WTC11 (cell line): ENCODE measurements around the gene SRRM2. TPM values are rescaled to one million over a fixed set of nuclear protein-coding genes. Genes with fewer than 3 reads are reported as not detected.

ENCODE experiments used
- ATAC-seq: fragments of 200-7000 bp; cut with Tn5 transposase; 2 replicates; pipeline ENCODE4 v1.10.0; 2021; ENCODE audit warnings: mild to moderate bottlenecking, moderate library complexity
- CTCF ChIA-PET: fragments of 300-600 bp; sonication (Branson Sonifier 250); formaldehyde crosslinking; loops from one replicate; lab custom pipeline; 2021; ENCODE audit warnings: antibody characterized with exemption; lab: Charles Lee
- POLR2A ChIA-PET: fragments of 350-600 bp; sonication (Branson Sonifier 250); formaldehyde crosslinking; loops from one replicate; lab custom pipeline; 2021; ENCODE audit warnings: antibody characterized with exemption; lab: Charles Lee
- DNase-seq: peaks from one replicate; pipeline ENCODE4 v3.0.0; 2021; ENCODE audit warnings: low spot score
- H3K27ac Mint-ChIP-seq: 2 replicates; pipeline ENCODE4 v1.8.0; 2021; ENCODE audit warnings: mixed read lengths
- H3K27me3 Mint-ChIP-seq: 2 replicates; pipeline ENCODE4 v1.8.0; 2021; ENCODE audit warnings: low read depth, mild to moderate bottlenecking, moderate library complexity, mixed read lengths
- H3K36me3 Mint-ChIP-seq: 2 replicates; pipeline ENCODE4 v1.8.0; 2021; ENCODE audit warnings: mixed read lengths
- H3K4me1 Mint-ChIP-seq: 2 replicates; pipeline ENCODE4 v1.8.0; 2022; ENCODE audit warnings: mixed read lengths
- H3K4me3 Mint-ChIP-seq: 2 replicates; pipeline ENCODE4 v1.8.0; 2021; ENCODE audit warnings: mild to moderate bottlenecking, moderate library complexity, mixed read lengths
- H3K9me3 Mint-ChIP-seq: 2 replicates; pipeline ENCODE4 v1.8.0; 2021; ENCODE audit warnings: mixed read lengths
- CBFB ChIP-seq: sonication (generic); formaldehyde crosslinking; IDR thresholded peaks from 2 replicates; pipeline ENCODE4 v1.8.1; 2022; ENCODE audit warnings: mild to moderate bottlenecking, low read depth, missing genetic modification reagents
- ETV6 ChIP-seq: sonication (generic); formaldehyde crosslinking; IDR thresholded peaks from 2 replicates; pipeline ENCODE4 v1.8.1; 2022; ENCODE audit warnings: mild to moderate bottlenecking, missing genetic modification reagents
- FOXK1 ChIP-seq: sonication (generic); formaldehyde crosslinking; IDR thresholded peaks from 2 replicates; pipeline ENCODE4 v1.8.0; 2022; ENCODE audit warnings: mild to moderate bottlenecking, moderate library complexity, missing genetic modification reagents
- FOXP1 ChIP-seq: sonication (generic); formaldehyde crosslinking; IDR thresholded peaks from 2 replicates; pipeline ENCODE4 v1.8.0; 2022; ENCODE audit warnings: missing genetic modification reagents, mild to moderate bottlenecking, moderate library complexity, borderline replicate concordance
- HMGA2 ChIP-seq: fragments of 250-450 bp; sonication (Bioruptor Pico); IDR thresholded peaks from 2 replicates; pipeline ENCODE4 v1.4.0; 2021; ENCODE audit warnings: mild to moderate bottlenecking, moderate library complexity
- JAZF1 ChIP-seq: fragments of 250-450 bp; sonication (Bioruptor Pico); IDR thresholded peaks from 2 replicates; pipeline ENCODE4 v1.9.0; 2021; ENCODE audit warnings: moderate library complexity, mild to moderate bottlenecking, inconsistent platforms
- KAT7 ChIP-seq: sonication (generic); formaldehyde crosslinking; IDR thresholded peaks from 2 replicates; pipeline ENCODE4 v1.8.1; 2023; ENCODE audit warnings: missing genetic modification reagents, mild to moderate bottlenecking, borderline replicate concordance
- NR3C1 ChIP-seq: sonication (generic); formaldehyde crosslinking; conservative IDR thresholded peaks from 2 replicates; pipeline ENCODE4 v1.8.1; 2023; ENCODE audit warnings: low read depth, mild to moderate bottlenecking, missing genetic modification reagents
- TEAD1 ChIP-seq: sonication (generic); formaldehyde crosslinking; IDR thresholded peaks from 2 replicates; pipeline ENCODE4 v1.8.0; 2022; ENCODE audit warnings: mild to moderate bottlenecking, missing genetic modification reagents
- ZNF317 ChIP-seq: sonication (generic); formaldehyde crosslinking; IDR thresholded peaks from 2 replicates; pipeline ENCODE4 v1.8.1; 2023; ENCODE audit warnings: low read depth, mild to moderate bottlenecking, moderate library complexity, missing genetic modification reagents, borderline replicate concordance
- ZNF423 ChIP-seq: fragments of 250-450 bp; sonication (Bioruptor Pico); IDR thresholded peaks from 2 replicates; pipeline ENCODE4 v2.1.2; 2022; ENCODE audit warnings: mild to moderate bottlenecking, moderate library complexity
- total RNA-seq: library from RNA; stranded (reverse); gene quantifications from 3 replicates; pipeline ENCODE4 v1.2.3, GENCODE V29; 2021
- TF ChIP-seq, protein P1 (sequence below): fragments of 200-600 bp; IDR thresholded peaks from 2 replicates; pipeline ENCODE4 v1.8.0; 2022; ENCODE audit warnings: antibody characterized with exemption
- TF ChIP-seq, protein P2 (sequence below): sonication (generic); formaldehyde crosslinking; IDR thresholded peaks from 2 replicates; pipeline ENCODE4 v1.8.0; 2022; ENCODE audit warnings: mild to moderate bottlenecking, missing genetic modification reagents
- TF ChIP-seq, protein P3 (sequence below): fragments of 250-450 bp; sonication (Bioruptor Pico); IDR thresholded peaks from 2 replicates; pipeline ENCODE4 v1.9.0; 2021; ENCODE audit warnings: mild to moderate bottlenecking, borderline replicate concordance
- TF ChIP-seq, protein P4 (sequence below): sonication (generic); formaldehyde crosslinking; IDR thresholded peaks from 2 replicates; pipeline ENCODE4 v1.8.0; 2022; ENCODE audit warnings: mild to moderate bottlenecking, missing genetic modification reagents
- TF ChIP-seq, protein P5 (sequence below): sonication (generic); formaldehyde crosslinking; IDR thresholded peaks from 2 replicates; pipeline ENCODE4 v1.8.1; 2022; ENCODE audit warnings: low read depth, mild to moderate bottlenecking, moderate library complexity, missing genetic modification reagents, borderline replicate concordance
- TF ChIP-seq, protein P6 (sequence below): sonication (generic); formaldehyde crosslinking; IDR thresholded peaks from 2 replicates; pipeline ENCODE4 v1.8.0; 2022; ENCODE audit warnings: missing genetic modification reagents

Gene SRRM2
- total RNA-seq, 1 experiment from 2014 or later = 823 TPM

DNA sequence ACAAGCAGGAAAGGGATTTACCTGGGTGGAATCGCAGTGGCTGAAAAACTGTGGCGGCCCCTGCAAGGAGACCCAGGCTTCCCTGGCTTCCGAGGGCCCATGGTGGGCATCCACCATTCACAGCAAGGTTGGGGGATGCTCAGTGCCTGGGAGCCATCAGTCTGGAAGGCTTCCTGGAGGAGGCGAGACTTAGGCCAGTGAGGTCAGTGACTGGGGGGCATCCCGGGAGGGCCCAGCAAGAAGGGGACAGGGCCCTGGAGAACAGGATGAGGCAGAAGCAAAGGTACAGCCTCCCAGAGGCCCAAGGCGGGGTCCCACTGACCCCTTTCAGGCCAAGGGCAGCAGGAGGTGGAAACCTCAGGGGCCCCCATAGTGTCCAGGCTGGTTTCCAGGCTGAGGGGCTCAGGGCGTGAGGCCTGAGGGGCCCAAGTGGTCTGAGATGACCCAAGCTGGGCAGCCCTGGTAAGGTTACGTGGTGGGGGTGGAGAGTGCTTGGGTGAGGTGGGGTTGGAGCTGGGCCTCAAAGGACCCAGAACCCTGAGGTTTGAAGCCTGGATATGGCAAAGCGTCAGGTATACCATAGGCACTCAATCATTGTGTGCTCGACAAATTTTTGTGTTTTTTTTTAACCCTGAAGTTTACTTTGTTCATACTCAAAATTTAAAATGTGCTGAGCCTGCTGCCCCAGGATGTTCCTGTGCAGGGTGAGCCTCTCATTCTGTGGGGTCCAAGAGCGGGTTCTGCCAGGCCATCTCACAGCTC, 15.8 kb upstream of the SRRM2 start:
- no peak overlapping the region for H3K27ac Mint-ChIP-seq
- no peaks in the 10 kb centered on the region for H3K4me1 Mint-ChIP-seq

DNA sequence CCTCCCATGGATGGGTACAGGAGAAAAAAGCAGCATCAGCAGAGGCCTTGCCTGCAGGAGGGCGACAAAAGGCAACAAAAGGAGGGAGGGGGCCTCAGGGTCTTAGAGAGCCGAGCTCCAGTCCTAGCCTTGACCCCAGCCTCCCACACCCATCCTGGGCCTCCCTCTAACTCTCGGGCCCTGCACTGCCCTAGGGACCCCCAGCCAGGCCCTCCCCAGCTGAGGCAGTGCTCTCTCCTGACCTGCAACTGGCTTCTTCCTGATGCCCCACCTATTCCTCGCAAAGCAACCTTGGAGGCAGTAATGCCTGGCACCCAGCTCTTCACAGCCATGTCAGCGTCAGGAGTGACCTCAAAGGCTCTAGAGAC, 15.2 kb upstream of the SRRM2 start:
- H3K4me3 Mint-ChIP-seq = no peak overlapping the region
- TF ChIP-seq CBFB (CRISPR knock-in tag) (no peak), ZNF423 (no peak), HMGA2 (CRISPR knock-in tag) (no peak), ZNF317 (CRISPR knock-in tag) (no peak), ETV6 (CRISPR knock-in tag) (no peak), KAT7 (CRISPR knock-in tag) (no peak), JAZF1 (no peak)
- TF ChIP-seq, protein P1, sequence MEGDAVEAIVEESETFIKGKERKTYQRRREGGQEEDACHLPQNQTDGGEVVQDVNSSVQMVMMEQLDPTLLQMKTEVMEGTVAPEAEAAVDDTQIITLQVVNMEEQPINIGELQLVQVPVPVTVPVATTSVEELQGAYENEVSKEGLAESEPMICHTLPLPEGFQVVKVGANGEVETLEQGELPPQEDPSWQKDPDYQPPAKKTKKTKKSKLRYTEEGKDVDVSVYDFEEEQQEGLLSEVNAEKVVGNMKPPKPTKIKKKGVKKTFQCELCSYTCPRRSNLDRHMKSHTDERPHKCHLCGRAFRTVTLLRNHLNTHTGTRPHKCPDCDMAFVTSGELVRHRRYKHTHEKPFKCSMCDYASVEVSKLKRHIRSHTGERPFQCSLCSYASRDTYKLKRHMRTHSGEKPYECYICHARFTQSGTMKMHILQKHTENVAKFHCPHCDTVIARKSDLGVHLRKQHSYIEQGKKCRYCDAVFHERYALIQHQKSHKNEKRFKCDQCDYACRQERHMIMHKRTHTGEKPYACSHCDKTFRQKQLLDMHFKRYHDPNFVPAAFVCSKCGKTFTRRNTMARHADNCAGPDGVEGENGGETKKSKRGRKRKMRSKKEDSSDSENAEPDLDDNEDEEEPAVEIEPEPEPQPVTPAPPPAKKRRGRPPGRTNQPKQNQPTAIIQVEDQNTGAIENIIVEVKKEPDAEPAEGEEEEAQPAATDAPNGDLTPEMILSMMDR = no peak
- TF ChIP-seq, protein P2, sequence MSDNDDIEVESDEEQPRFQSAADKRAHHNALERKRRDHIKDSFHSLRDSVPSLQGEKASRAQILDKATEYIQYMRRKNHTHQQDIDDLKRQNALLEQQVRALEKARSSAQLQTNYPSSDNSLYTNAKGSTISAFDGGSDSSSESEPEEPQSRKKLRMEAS (CRISPR knock-in tag) = no peak
- TF ChIP-seq, protein P3, sequence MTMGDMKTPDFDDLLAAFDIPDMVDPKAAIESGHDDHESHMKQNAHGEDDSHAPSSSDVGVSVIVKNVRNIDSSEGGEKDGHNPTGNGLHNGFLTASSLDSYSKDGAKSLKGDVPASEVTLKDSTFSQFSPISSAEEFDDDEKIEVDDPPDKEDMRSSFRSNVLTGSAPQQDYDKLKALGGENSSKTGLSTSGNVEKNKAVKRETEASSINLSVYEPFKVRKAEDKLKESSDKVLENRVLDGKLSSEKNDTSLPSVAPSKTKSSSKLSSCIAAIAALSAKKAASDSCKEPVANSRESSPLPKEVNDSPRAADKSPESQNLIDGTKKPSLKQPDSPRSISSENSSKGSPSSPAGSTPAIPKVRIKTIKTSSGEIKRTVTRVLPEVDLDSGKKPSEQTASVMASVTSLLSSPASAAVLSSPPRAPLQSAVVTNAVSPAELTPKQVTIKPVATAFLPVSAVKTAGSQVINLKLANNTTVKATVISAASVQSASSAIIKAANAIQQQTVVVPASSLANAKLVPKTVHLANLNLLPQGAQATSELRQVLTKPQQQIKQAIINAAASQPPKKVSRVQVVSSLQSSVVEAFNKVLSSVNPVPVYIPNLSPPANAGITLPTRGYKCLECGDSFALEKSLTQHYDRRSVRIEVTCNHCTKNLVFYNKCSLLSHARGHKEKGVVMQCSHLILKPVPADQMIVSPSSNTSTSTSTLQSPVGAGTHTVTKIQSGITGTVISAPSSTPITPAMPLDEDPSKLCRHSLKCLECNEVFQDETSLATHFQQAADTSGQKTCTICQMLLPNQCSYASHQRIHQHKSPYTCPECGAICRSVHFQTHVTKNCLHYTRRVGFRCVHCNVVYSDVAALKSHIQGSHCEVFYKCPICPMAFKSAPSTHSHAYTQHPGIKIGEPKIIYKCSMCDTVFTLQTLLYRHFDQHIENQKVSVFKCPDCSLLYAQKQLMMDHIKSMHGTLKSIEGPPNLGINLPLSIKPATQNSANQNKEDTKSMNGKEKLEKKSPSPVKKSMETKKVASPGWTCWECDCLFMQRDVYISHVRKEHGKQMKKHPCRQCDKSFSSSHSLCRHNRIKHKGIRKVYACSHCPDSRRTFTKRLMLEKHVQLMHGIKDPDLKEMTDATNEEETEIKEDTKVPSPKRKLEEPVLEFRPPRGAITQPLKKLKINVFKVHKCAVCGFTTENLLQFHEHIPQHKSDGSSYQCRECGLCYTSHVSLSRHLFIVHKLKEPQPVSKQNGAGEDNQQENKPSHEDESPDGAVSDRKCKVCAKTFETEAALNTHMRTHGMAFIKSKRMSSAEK (CRISPR knock-in tag) = no peak
- TF ChIP-seq, protein P4, sequence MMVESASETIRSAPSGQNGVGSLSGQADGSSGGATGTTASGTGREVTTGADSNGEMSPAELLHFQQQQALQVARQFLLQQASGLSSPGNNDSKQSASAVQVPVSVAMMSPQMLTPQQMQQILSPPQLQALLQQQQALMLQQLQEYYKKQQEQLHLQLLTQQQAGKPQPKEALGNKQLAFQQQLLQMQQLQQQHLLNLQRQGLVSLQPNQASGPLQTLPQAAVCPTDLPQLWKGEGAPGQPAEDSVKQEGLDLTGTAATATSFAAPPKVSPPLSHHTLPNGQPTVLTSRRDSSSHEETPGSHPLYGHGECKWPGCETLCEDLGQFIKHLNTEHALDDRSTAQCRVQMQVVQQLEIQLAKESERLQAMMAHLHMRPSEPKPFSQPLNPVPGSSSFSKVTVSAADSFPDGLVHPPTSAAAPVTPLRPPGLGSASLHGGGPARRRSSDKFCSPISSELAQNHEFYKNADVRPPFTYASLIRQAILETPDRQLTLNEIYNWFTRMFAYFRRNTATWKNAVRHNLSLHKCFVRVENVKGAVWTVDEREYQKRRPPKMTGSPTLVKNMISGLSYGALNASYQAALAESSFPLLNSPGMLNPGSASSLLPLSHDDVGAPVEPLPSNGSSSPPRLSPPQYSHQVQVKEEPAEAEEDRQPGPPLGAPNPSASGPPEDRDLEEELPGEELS = no peak
- TF ChIP-seq, protein P5, sequence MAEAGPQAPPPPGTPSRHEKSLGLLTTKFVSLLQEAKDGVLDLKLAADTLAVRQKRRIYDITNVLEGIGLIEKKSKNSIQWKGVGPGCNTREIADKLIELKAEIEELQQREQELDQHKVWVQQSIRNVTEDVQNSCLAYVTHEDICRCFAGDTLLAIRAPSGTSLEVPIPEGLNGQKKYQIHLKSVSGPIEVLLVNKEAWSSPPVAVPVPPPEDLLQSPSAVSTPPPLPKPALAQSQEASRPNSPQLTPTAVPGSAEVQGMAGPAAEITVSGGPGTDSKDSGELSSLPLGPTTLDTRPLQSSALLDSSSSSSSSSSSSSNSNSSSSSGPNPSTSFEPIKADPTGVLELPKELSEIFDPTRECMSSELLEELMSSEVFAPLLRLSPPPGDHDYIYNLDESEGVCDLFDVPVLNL (CRISPR knock-in tag) = no peak
- TF ChIP-seq, protein P6, sequence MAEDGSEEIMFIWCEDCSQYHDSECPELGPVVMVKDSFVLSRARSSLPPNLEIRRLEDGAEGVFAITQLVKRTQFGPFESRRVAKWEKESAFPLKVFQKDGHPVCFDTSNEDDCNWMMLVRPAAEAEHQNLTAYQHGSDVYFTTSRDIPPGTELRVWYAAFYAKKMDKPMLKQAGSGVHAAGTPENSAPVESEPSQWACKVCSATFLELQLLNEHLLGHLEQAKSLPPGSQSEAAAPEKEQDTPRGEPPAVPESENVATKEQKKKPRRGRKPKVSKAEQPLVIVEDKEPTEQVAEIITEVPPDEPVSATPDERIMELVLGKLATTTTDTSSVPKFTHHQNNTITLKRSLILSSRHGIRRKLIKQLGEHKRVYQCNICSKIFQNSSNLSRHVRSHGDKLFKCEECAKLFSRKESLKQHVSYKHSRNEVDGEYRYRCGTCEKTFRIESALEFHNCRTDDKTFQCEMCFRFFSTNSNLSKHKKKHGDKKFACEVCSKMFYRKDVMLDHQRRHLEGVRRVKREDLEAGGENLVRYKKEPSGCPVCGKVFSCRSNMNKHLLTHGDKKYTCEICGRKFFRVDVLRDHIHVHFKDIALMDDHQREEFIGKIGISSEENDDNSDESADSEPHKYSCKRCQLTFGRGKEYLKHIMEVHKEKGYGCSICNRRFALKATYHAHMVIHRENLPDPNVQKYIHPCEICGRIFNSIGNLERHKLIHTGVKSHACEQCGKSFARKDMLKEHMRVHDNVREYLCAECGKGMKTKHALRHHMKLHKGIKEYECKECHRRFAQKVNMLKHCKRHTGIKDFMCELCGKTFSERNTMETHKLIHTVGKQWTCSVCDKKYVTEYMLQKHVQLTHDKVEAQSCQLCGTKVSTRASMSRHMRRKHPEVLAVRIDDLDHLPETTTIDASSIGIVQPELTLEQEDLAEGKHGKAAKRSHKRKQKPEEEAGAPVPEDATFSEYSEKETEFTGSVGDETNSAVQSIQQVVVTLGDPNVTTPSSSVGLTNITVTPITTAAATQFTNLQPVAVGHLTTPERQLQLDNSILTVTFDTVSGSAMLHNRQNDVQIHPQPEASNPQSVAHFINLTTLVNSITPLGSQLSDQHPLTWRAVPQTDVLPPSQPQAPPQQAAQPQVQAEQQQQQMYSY (CRISPR knock-in tag) = no peak

More for the DNA sequence above, 15.8 kb upstream of the SRRM2 start:
- CTCF ChIA-PET = interaction anchor here (0.6 to 1.1 kb wide), 3 partner anchors 16 to 103 kb away, joined by 3 read pairs; partner anchors contain the start of gene SRRM2
- Mint-ChIP-seq H3K27me3 (peaks cover 7% of the 10 kb centered on the region), H3K4me3 (no peak overlapping the region), H3K36me3 (no peaks in the 10 kb centered on the region), H3K9me3 (no peaks in the 10 kb centered on the region)
- TF ChIP-seq NR3C1 (CRISPR knock-in tag) = no peak
- no peak for TF ChIP-seq FOXP1 (CRISPR knock-in tag)
- no peak for TF ChIP-seq FOXK1
- no peak for TF ChIP-seq TEAD1 (CRISPR knock-in tag)
- POLR2A ChIA-PET = interaction anchor here (0.6 to 1.5 kb wide), 2 partner anchors 15 to 16 kb away, joined by 3 read pairs; partner anchors contain the start of gene SRRM2
- ATAC-seq = no peak
- DNase-seq = no peak

More for the DNA sequence above, 15.2 kb upstream of the SRRM2 start:
- DNase-seq (no peak), ATAC-seq (peak; percentile 29; the same call in 1 of the 2 replicates)
- no peaks in the 10 kb centered on the region for H3K9me3 Mint-ChIP-seq
- peaks cover 5% of the 10 kb centered on the region for H3K27me3 Mint-ChIP-seq
- POLR2A ChIA-PET = interaction anchor here (0.6 kb wide), 1 partner anchor 15 kb away, joined by 3 read pairs; the partner anchor contains the start of gene SRRM2
- H3K36me3 Mint-ChIP-seq = no peaks in the 10 kb centered on the region
- CTCF ChIA-PET = interaction anchor here (0.7 to 1.1 kb wide), 2 partner anchors 15 to 102 kb away, joined by 3 read pairs; partner anchors contain the start of gene SRRM2
- H3K27ac Mint-ChIP-seq = no peak overlapping the region
- H3K4me1 Mint-ChIP-seq = no peaks in the 10 kb centered on the region
